Mammary epithelial cell (primary cell): Measurements from ENCODE around the gene SURF4.

Experiments
- CTCF ChIP-seq, 2 donors: IDR thresholded peaks in 1 of 2; conservative IDR thresholded peaks in 1 of 2; 2 replicates each; pipeline ENCODE4 v1.5.1; 2011 to 2012; ENCODE audit warnings: inconsistent platforms in 2 of 2, low read length in 2 of 2, mild to moderate bottlenecking in 2 of 2, control low read depth in 1 of 2, low read depth in 1 of 2; ENCODE audit not compliant: insufficient read depth in 1 of 2; ENCODE audit errors: extremely low read depth in 1 of 2
- EZH2 ChIP-seq: IDR thresholded peaks from 2 replicates; pipeline ENCODE4 v1.6.1; 2012; ENCODE audit warnings: low read length, inconsistent platforms, borderline replicate concordance

DNA sequence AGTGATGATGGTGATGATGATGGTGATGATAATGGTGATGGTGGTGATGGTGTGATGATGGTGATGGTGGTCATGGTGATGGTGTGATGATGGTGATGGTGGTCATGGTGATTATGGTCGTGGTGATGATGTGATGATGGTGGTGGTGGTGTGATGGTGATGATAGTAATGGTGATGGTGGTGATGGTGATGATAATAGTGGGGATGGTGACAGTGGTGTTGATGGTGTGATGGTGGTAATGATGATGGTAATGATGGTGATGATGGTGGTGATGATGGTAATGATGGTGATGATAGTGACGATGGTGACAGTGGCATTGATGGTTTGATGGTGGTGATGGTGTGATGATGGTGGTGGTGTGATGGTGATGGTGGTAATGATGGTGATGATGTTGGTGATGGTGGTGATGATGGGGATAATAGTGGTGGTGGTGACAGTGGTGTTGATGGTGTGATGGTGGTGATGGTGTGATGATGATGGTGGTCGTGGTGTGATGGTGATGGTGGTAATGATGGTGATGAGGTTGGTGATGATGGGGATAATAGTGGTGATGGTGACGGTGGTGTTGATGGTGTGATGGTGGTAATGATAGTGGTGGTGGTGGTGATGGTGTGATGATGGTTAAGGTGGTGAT lies 6.8 kb upstream of the SURF4 start:
- TF ChIP-seq CTCF (conservative IDR thresholded peaks at IDR 0.05 in 1 of 2, IDR thresholded peaks at IDR 0.05 in 1 of 2; ENCODE audit: extremely low read depth in 1 of 2, insufficient read depth in 1 of 2, low read depth in 1 of 2, low read length in 2 of 2) = no peak
- TF ChIP-seq EZH2 = no peak
